Tibial nerve (tissue), 4 donors: ENCODE results near the gene FER. TPM values are rescaled to one million over a fixed set of nuclear protein-coding genes. Genes with fewer than 3 reads are reported as not detected.
"Not testable (repeated sequence)": the region's sequence is repeated elsewhere in the genome, so short reads cannot be mapped to it uniquely, and the experiment has no call there.

Source experiments
- DNase-seq, 2 donors: peaks; one replicate each; pipeline ENCODE4 v3.0.0-alpha.2; 2019; ENCODE audit warnings: low spot score in 2 of 2
- H3K27ac ChIP-seq, 4 donors: fragments of 200-600 bp; sonication (generic) in 3 of 4; one replicate each; pipeline ENCODE4 v1.5.1; 2017 to 2019; ENCODE audit warnings: mild to moderate bottlenecking in 1 of 4
- H3K27me3 ChIP-seq, 2 donors: fragments of 200-600 bp; sonication (generic) in 1 of 2; one replicate each; pipeline versions ENCODE4 v1.5.1 to v1.6.0; 2017 to 2019
- H3K36me3 ChIP-seq, 3 donors: fragments of 200-600 bp; sonication (generic); one replicate each; pipeline ENCODE4 v1.5.1; 2018 to 2019
- H3K4me1 ChIP-seq, 4 donors: fragments of 200-600 bp; sonication (generic) in 3 of 4; one replicate each; pipeline ENCODE4 v1.5.1; 2017 to 2019
- H3K4me3 ChIP-seq, 4 donors: fragments of 200-600 bp; sonication (generic) in 3 of 4; one replicate each; pipeline ENCODE4 v1.5.1; 2017 to 2019; ENCODE audit warnings: mild to moderate bottlenecking in 1 of 4, moderate library complexity in 1 of 4
- H3K9me3 ChIP-seq, 4 donors: fragments of 200-600 bp; sonication (generic) in 3 of 4; one replicate each; pipeline ENCODE4 v1.5.1; 2017 to 2019
- CTCF ChIP-seq, 5 experiments: fragments of 200-600 bp in 3 of 5; fragments of 450-650 bp in 2 of 5; sonication (generic) in 3 of 5; IDR thresholded peaks; one replicate each; pipeline ENCODE4 v1.5.1; 2016 to 2019; ENCODE audit warnings: antibody characterized with exemption in 5 of 5, mild to moderate bottlenecking in 3 of 5, moderate library complexity in 2 of 5
- EP300 ChIP-seq, 2 donors: sonication (generic); formaldehyde crosslinking; IDR thresholded peaks; one replicate each; pipeline ENCODE4 v1.6.1; 2017; ENCODE audit warnings: antibody characterized with exemption in 2 of 2, mild to moderate bottlenecking in 1 of 2
- POLR2A ChIP-seq, 2 donors: fragments of 450-650 bp; IDR thresholded peaks; one replicate each; pipeline ENCODE4 v1.6.1; 2017; ENCODE audit warnings: antibody characterized with exemption in 2 of 2, mild to moderate bottlenecking in 2 of 2, moderate library complexity in 2 of 2
- WGBS, 2 donors: methylation state at CpG; one replicate each; pipeline ENCODE4 v1.1.5; 2018; 5-methylcytosine and 5-hydroxymethylcytosine counted together
- total RNA-seq, 4 donors: library from RNA; depleted of rRNA; stranded (reverse); fragments of >200 nt; gene quantifications; one replicate each; pipeline ENCODE4 v1.1.0, GENCODE V29; 2016

The FER gene
- total RNA-seq, 4 donors from 2014 or later = 28.5 to 50.9 (median 39.6) TPM

GRCh38 chr5:108836492-108836891, 88.8 kb downstream of the FER start:
- no peak overlapping the region for H3K27ac ChIP-seq
- DNase-seq = no peak
- no peak for TF ChIP-seq CTCF (IDR thresholded peaks at IDR 0.05)
- no peak for TF ChIP-seq EP300 (IDR thresholded peaks at IDR 0.05)
- TF ChIP-seq POLR2A (IDR thresholded peaks at IDR 0.05) = no peak

GRCh38 chr5:108842260-108842941, 94.7 kb downstream of the FER start:
- H3K27me3 ChIP-seq, H3K4me1 ChIP-seq, H3K4me3 ChIP-seq, H3K9me3 ChIP-seq, H3K27ac ChIP-seq, DNase-seq: not testable (repeated sequence)
- 90% methylated on average over 3 of the region's 3 CpGs for WGBS, 2 donors
- peaks cover 0 to 38% (median 0%) of the 10 kb centered on the region in 3 donors for H3K36me3 ChIP-seq

More at GRCh38 chr5:108836492-108836891, 88.8 kb downstream of the FER start:
- WGBS, 2 donors = 67 to 71% methylated on average over 2 of the region's 2 CpGs
- peaks cover 0 to 14% (median under 1%) of the 10 kb centered on the region in 4 donors for H3K4me1 ChIP-seq
- H3K36me3 ChIP-seq = peaks cover 0 to 16% (median 0%) of the 10 kb centered on the region in 3 donors
- no peaks in the 10 kb centered on the region for H3K9me3 ChIP-seq
- no peaks in the 10 kb centered on the region for H3K27me3 ChIP-seq
- no peak overlapping the region for H3K4me3 ChIP-seq

GRCh38 chr5:108851129-108851528, 103.4 kb downstream of the FER start:
- not testable (repeated sequence) for DNase-seq, H3K4me1 ChIP-seq, H3K4me3 ChIP-seq, H3K9me3 ChIP-seq, H3K36me3 ChIP-seq, H3K27ac ChIP-seq, H3K27me3 ChIP-seq
- 90 to 93% methylated on average over 4 of the region's 4 CpGs for WGBS, 2 donors

GRCh38 chr5:108857905-108858304, 110.2 kb downstream of the FER start:
- no peaks in the 10 kb centered on the region for H3K27me3 ChIP-seq
- DNase-seq = no peak
- TF ChIP-seq EP300 (IDR thresholded peaks at IDR 0.05) (no peak), POLR2A (IDR thresholded peaks at IDR 0.05) (no peak), CTCF (IDR thresholded peaks at IDR 0.05) (no peak)
- 86 to 91% methylated on average over 1 of the region's 1 CpG for WGBS, 2 donors
- no peaks in the 10 kb centered on the region for H3K9me3 ChIP-seq
- no peaks in the 10 kb centered on the region for H3K36me3 ChIP-seq
- H3K4me3 ChIP-seq = no peak overlapping the region
- H3K27ac ChIP-seq = no peak overlapping the region
- H3K4me1 ChIP-seq = peaks cover 0 to 6% (median 0%) of the 10 kb centered on the region in 4 donors

GRCh38 chr5:108858959-108859358, 111.3 kb downstream of the FER start:
- H3K4me1 ChIP-seq = peaks cover 0 to 6% (median 0%) of the 10 kb centered on the region in 4 donors
- H3K27ac ChIP-seq = no peak overlapping the region
- DNase-seq = no peak
- no peaks in the 10 kb centered on the region for H3K9me3 ChIP-seq
- TF ChIP-seq POLR2A (IDR thresholded peaks at IDR 0.05) (no peak), EP300 (IDR thresholded peaks at IDR 0.05) (no peak), CTCF (IDR thresholded peaks at IDR 0.05) (no peak)
- H3K4me3 ChIP-seq = no peak overlapping the region
- peaks cover 0 to under 1% (median 0%) of the 10 kb centered on the region in 3 donors for H3K36me3 ChIP-seq
- 48 to 57% methylated on average over 2 of the region's 2 CpGs for WGBS, 2 donors
- no peaks in the 10 kb centered on the region for H3K27me3 ChIP-seq

- Histone ChIP-seq H3K4me1 (peaks cover 0 to 6% (median 0%) of the 10 kb centered on the region in 4 donors), H3K36me3 (peaks cover 0 to 17% (median 0%) of the 10 kb centered on the region in 3 donors), H3K27me3 (no peaks in the 10 kb centered on the region), H3K27ac (no peak overlapping the region), H3K4me3 (no peak overlapping the region), H3K9me3 (peaks cover 0 to 4% (median 0%) of the 10 kb centered on the region in 4 donors)
- no peak for DNase-seq
- TF ChIP-seq EP300 (IDR thresholded peaks at IDR 0.05) = no peak
- TF ChIP-seq CTCF (IDR thresholded peaks at IDR 0.05) = no peak
- no peak for TF ChIP-seq POLR2A (IDR thresholded peaks at IDR 0.05)
These were observed 114.5 kb downstream of the FER start for GRCh38 chr5:108862211-108862610.

GRCh38 chr5:108866097-108866496, 118.4 kb downstream of the FER start:
- DNase-seq, H3K27ac ChIP-seq, H3K4me3 ChIP-seq, H3K27me3 ChIP-seq, H3K4me1 ChIP-seq, H3K9me3 ChIP-seq: not testable (repeated sequence)
- peaks cover 0 to 40% (median 0%) of the 10 kb centered on the region in 3 donors for H3K36me3 ChIP-seq
- 98 to 99% methylated on average over 3 of the region's 3 CpGs for WGBS, 2 donors
